Epithelial cell of esophagus (primary cell): ENCODE data around the gene BLOC1S2.
A peak's percentile ranks its signal among the peaks of the same experiment; 100 is the strongest.

Experiments
- DNase-seq: peaks from one replicate; pipeline ENCODE4 v3.0.0; 2010; ENCODE audit warnings: low read depth
- H3K4me3 ChIP-seq: 2 replicates; pipeline ENCODE4 v1.5.1; 2011; ENCODE audit warnings: mild to moderate bottlenecking, low read length, control low read depth
- CTCF ChIP-seq: IDR thresholded peaks from 2 replicates; pipeline ENCODE4 v1.5.1; 2011; ENCODE audit warnings: low read depth, mild to moderate bottlenecking, low read length, control low read depth, inconsistent platforms; ENCODE audit not compliant: insufficient read depth; ENCODE audit errors: missing control alignments

The BLOC1S2 gene

GRCh38 chr10:100238429-100238828 is 48.1 kb downstream of the BLOC1S2 start:
- no peak overlapping the region for H3K4me3 ChIP-seq
- no peak for DNase-seq
- TF ChIP-seq CTCF: no peak

- no peak for DNase-seq
- H3K4me3 ChIP-seq: no peak overlapping the region
- no peak for TF ChIP-seq CTCF
Measured at GRCh38 chr10:100232101-100232500, 54.4 kb downstream of the BLOC1S2 start.

GRCh38 chr10:100229819-100230422 is 56.6 kb downstream of the BLOC1S2 start:
- no peak for DNase-seq
- TF ChIP-seq CTCF: no peak
- H3K4me3 ChIP-seq: peak overlapping the region; percentile 99

GRCh38 chr10:100223879-100224278 is 62.6 kb downstream of the BLOC1S2 start:
- no peak overlapping the region for H3K4me3 ChIP-seq
- no peak for TF ChIP-seq CTCF
- DNase-seq: no peak
